IMR-90 (cell line): ENCODE measurements around the gene ZNF473. TPM values are rescaled to one million over a fixed set of nuclear protein-coding genes. Genes with fewer than 3 reads are reported as not detected.

Experiments
- ATAC-seq: fragments of 200-7000 bp; cut with Tn5 transposase; 2 replicates; pipeline ENCODE4 v1.9.1; 2020; ENCODE audit warnings: low read depth, mild to moderate bottlenecking, moderate library complexity
- BruUV-seq: library from RNA; stranded (reverse); fragments of 400-500 nt; replicated peaks from 2 replicates; lab custom pipeline; 2021; lab: Mats Ljungman, UMichigan
- CTCF ChIA-PET: fragments of 300-600 bp; formaldehyde crosslinking; extraction: SDS; loops from one replicate; lab custom pipeline; 2021; ENCODE audit warnings: antibody characterized with exemption; lab: Yijun Ruan, JAX
- POLR2A ChIA-PET: fragments of 300-600 bp; sonication (Branson Sonifier 250); formaldehyde crosslinking; loops from one replicate; lab custom pipeline; 2022; ENCODE audit warnings: antibody characterized with exemption; ENCODE audit not compliant: unreplicated experiment; lab: Charles Lee
- DNase-seq: peaks from one replicate; pipeline ENCODE4 v3.0.0; 2013
- H2AFZ ChIP-seq: replicated peaks from 2 replicates; pipeline ENCODE3; 2013; ENCODE audit warnings: low read length, mild to moderate bottlenecking; ENCODE audit not compliant: poor library complexity
- H2AK5ac ChIP-seq: 2 replicates; pipeline ENCODE4 v1.6.1; 2013; ENCODE audit warnings: low read depth, low read length, inconsistent platforms
- H2AK9ac ChIP-seq: replicated peaks from 2 replicates; pipeline ENCODE3; 2013; ENCODE audit warnings: mild to moderate bottlenecking, low read depth, low read length, moderate library complexity; ENCODE audit not compliant: poor library complexity
- H2BK120ac ChIP-seq: 2 replicates; pipeline ENCODE4 v1.6.1; 2013; ENCODE audit warnings: low read depth, low read length, inconsistent platforms
- H2BK15ac ChIP-seq: 3 replicates; pipeline ENCODE4 v1.6.1; 2013; ENCODE audit warnings: low read depth, low read length, inconsistent platforms
- H2BK20ac ChIP-seq: 2 replicates; pipeline ENCODE4 v1.6.1; 2013; ENCODE audit warnings: low read depth, mild to moderate bottlenecking, inconsistent platforms, low read length, moderate library complexity
- H2BK5ac ChIP-seq: 2 replicates; pipeline ENCODE4 v1.6.1; 2013; ENCODE audit warnings: mild to moderate bottlenecking, low read depth, low read length, inconsistent platforms; ENCODE audit not compliant: poor library complexity, severe bottlenecking
- H3K14ac ChIP-seq: replicated peaks from 2 replicates; pipeline ENCODE4 v1.6.1; 2013; ENCODE audit warnings: low read depth, low read length, inconsistent platforms
- H3K18ac ChIP-seq: 2 replicates; pipeline ENCODE4 v1.6.1; 2013; ENCODE audit warnings: low read depth, low read length, control low read depth
- H3K23ac ChIP-seq: 2 replicates; pipeline ENCODE4 v1.6.1; 2013; ENCODE audit warnings: low read depth, low read length, inconsistent platforms
- H3K27ac ChIP-seq: 2 replicates; pipeline ENCODE4 v1.5.1; 2013; ENCODE audit warnings: mild to moderate bottlenecking, control low read depth, low read length; ENCODE audit not compliant: insufficient read depth
- H3K27me3 ChIP-seq: 2 replicates; pipeline ENCODE4 v1.6.1; 2013; ENCODE audit warnings: low read length; ENCODE audit not compliant: control insufficient read depth, insufficient read depth
- H3K36me3 ChIP-seq: 2 replicates; pipeline ENCODE4 v1.6.1; 2013; ENCODE audit warnings: low read length, mixed read lengths; ENCODE audit not compliant: control insufficient read depth, insufficient read depth
- H3K4ac ChIP-seq: 2 replicates; pipeline ENCODE4 v1.6.1; 2013; ENCODE audit warnings: low read depth, low read length, inconsistent platforms
- H3K4me1 ChIP-seq: 2 replicates; pipeline ENCODE4 v1.6.1; 2013; ENCODE audit warnings: low read length, mixed read lengths; ENCODE audit not compliant: control insufficient read depth, insufficient read depth
- H3K4me2 ChIP-seq: 2 replicates; pipeline ENCODE4 v1.6.1; 2013; ENCODE audit warnings: low read depth, mild to moderate bottlenecking, control low read depth, low read length, moderate library complexity
- H3K4me3 ChIP-seq: 2 replicates; pipeline ENCODE4 v1.5.1; 2013; ENCODE audit warnings: low read depth, mild to moderate bottlenecking, control low read depth, low read length, moderate library complexity; ENCODE audit not compliant: insufficient read depth
- H3K56ac ChIP-seq: 2 replicates; pipeline ENCODE4 v1.6.1; 2013; ENCODE audit warnings: low read length, inconsistent platforms; ENCODE audit not compliant: insufficient read depth; ENCODE audit errors: extremely low read depth
- H3K79me1 ChIP-seq, 2 experiments: 2 replicates each; pipeline ENCODE4 v1.6.1; 2013; ENCODE audit warnings: low read length in 2 of 2, inconsistent platforms in 1 of 2, low read depth in 1 of 2
- H3K9ac ChIP-seq: 2 replicates; pipeline ENCODE4 v1.6.1; 2013; ENCODE audit warnings: low read depth, low read length, control low read depth
- H3K9me1 ChIP-seq: 2 replicates; pipeline ENCODE4 v1.6.1; 2013; ENCODE audit warnings: low read length, inconsistent platforms; ENCODE audit not compliant: insufficient read depth
- H3K9me3 ChIP-seq: 2 replicates; pipeline ENCODE4 v1.6.1; 2013; ENCODE audit warnings: low read length; ENCODE audit not compliant: control insufficient read depth, insufficient read depth
- H4K20me1 ChIP-seq: 2 replicates; pipeline ENCODE4 v1.6.1; 2013; ENCODE audit warnings: low read length, inconsistent platforms; ENCODE audit not compliant: insufficient read depth
- H4K5ac ChIP-seq: 2 replicates; pipeline ENCODE4 v1.6.1; 2013; ENCODE audit warnings: mild to moderate bottlenecking, low read depth, low read length, control low read depth
- H4K8ac ChIP-seq, 2 experiments: 2 replicates each; pipeline ENCODE4 v1.6.1; 2013; ENCODE audit warnings: low read depth in 2 of 2, low read length in 2 of 2, control low read depth in 1 of 2, inconsistent platforms in 1 of 2
- H4K91ac ChIP-seq: 2 replicates; pipeline ENCODE4 v1.6.1; 2013; ENCODE audit warnings: low read depth, low read length, inconsistent platforms; ENCODE audit not compliant: insufficient read depth
- BHLHE40 ChIP-seq: fragments of 150-350 bp; IDR thresholded peaks from 2 replicates; pipeline ENCODE4 v1.6.1; 2016; ENCODE audit warnings: mild to moderate bottlenecking, low read depth, low read length
- NFE2L2 ChIP-seq: fragments of 150-350 bp; IDR thresholded peaks from 2 replicates; pipeline ENCODE4 v1.6.1; 2016; ENCODE audit warnings: low read depth, mild to moderate bottlenecking, low read length
- RFX5 ChIP-seq: IDR thresholded peaks from 2 replicates; pipeline ENCODE4 v1.8.0; 2012; ENCODE audit warnings: low read depth, mild to moderate bottlenecking, low read length, moderate library complexity
- SMC3 ChIP-seq: fragments of 150-350 bp; IDR thresholded peaks from 2 replicates; pipeline ENCODE4 v1.6.1; 2016; ENCODE audit warnings: low read depth, mild to moderate bottlenecking, antibody characterized with exemption, low read length, moderate library complexity
- WGBS, 2 experiments: methylation state at CpG; one replicate each; pipeline versions ENCODE4 v1.1.5 to v1.1.7; 2013; ENCODE audit warnings: missing lambda C conversion rate in 2 of 2; ENCODE audit not compliant: insufficient read length in 1 of 2; ENCODE audit errors: extremely low coverage in 2 of 2; 5-methylcytosine and 5-hydroxymethylcytosine counted together
- dilution Hi-C: fragments of 300-500 bp; cut with HindIII; formaldehyde crosslinking; loops from one replicate; pipeline ENCODE4 v1.14.3; 2018; ENCODE audit warnings: low sequenced_read_pairs; ENCODE audit not compliant: unreplicated experiment
- in situ Hi-C: fragments of 300-500 bp; cut with MboI; formaldehyde crosslinking; loops from 3 replicates; pipeline ENCODE4 v1.14.3; 2019; ENCODE audit warnings: low sequenced_read_pairs, inconsistent platforms, mixed read lengths
- intact Hi-C: fragments of 100-400 bp; cut with micrococcal nuclease; formaldehyde crosslinking; loops from 2 replicates; pipeline ENCODE4 v1.10.0; 2022
- polyA plus RNA-seq, 3 experiments: library from polyadenylated mRNA; depleted of rRNA; stranded (reverse); fragments of >200 nt; gene quantifications; 2 replicates each; pipeline ENCODE4 v1.2.3, GENCODE V29; 2012; ENCODE audit warnings: low replicate concordance in 1 of 3
- total RNA-seq: library from RNA; depleted of rRNA; stranded (reverse); fragments of >200 nt; gene quantifications from 2 replicates; pipeline ENCODE4 v1.2.3, GENCODE V29; 2012
- TF ChIP-seq, protein P1 (sequence below): conservative IDR thresholded peaks from 2 replicates; pipeline ENCODE4 v1.5.1; 2012; ENCODE audit warnings: mild to moderate bottlenecking, low read depth, low read length, improper control_type of control experiment

Gene ZNF473
- total and polyA plus RNA-seq, 2 of the 4 experiments (the other 2 are of a cell fraction), result 4.5 to 13.3 TPM

DNA sequence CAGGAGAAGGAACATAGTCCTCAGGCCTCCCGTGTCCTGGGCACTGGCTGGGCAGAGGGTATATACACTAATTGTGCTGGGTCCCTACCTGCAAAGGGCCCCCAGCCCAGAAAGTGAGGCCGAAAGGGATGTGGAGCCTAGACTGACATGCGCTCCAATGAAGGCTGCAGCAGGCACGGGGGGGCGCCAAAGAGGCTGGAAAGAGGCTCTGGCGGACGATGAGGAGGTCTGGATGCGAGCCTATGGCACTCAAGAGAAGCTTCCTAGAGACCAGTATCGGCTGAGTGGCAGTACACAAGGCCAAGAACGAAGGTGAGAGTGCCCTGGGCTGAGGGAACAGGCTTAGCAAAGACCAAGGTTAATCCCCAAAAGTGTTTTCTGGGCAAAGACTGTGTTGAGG is 17.3 kb upstream of the ZNF473 start:
- H3K4me1 ChIP-seq, result peaks cover 10% of the 10 kb centered on the region
- no peak overlapping the region for H2AFZ ChIP-seq
- no peak overlapping the region for H3K56ac ChIP-seq
- no peak overlapping the region for H2BK20ac ChIP-seq
- H3K4ac ChIP-seq, result no peak overlapping the region
- H3K27me3 ChIP-seq, result no peaks in the 10 kb centered on the region
- H4K5ac ChIP-seq, result no peak overlapping the region
- H3K23ac ChIP-seq, result no peak overlapping the region
- H4K20me1 ChIP-seq, result peaks cover 7% of the 10 kb centered on the region
- H2BK120ac ChIP-seq, result no peak overlapping the region
- H4K91ac ChIP-seq, result no peak overlapping the region
- CTCF ChIA-PET, result no interaction called here
- H2BK15ac ChIP-seq, result no peak overlapping the region
- WGBS, 2 experiments, result 52% methylated on average over 5 of the region's 10 CpGs; no CpG with 5 or more reads in 1 of the 2 experiments
- TF ChIP-seq SMC3 (0 out of 2 replicates have a peak, but pooled peaks have one; percentile 7), RFX5 (no peak), BHLHE40 (no peak), NFE2L2 (no peak)
- TF ChIP-seq, protein P1, sequence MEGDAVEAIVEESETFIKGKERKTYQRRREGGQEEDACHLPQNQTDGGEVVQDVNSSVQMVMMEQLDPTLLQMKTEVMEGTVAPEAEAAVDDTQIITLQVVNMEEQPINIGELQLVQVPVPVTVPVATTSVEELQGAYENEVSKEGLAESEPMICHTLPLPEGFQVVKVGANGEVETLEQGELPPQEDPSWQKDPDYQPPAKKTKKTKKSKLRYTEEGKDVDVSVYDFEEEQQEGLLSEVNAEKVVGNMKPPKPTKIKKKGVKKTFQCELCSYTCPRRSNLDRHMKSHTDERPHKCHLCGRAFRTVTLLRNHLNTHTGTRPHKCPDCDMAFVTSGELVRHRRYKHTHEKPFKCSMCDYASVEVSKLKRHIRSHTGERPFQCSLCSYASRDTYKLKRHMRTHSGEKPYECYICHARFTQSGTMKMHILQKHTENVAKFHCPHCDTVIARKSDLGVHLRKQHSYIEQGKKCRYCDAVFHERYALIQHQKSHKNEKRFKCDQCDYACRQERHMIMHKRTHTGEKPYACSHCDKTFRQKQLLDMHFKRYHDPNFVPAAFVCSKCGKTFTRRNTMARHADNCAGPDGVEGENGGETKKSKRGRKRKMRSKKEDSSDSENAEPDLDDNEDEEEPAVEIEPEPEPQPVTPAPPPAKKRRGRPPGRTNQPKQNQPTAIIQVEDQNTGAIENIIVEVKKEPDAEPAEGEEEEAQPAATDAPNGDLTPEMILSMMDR, result 0 out of 2 replicates have a peak, but pooled peaks have one; percentile 14
- H3K4me2 ChIP-seq, result no peak overlapping the region
- no peak overlapping the region for H2AK9ac ChIP-seq
- no peak overlapping the region for H3K18ac ChIP-seq
- POLR2A ChIA-PET, result no interaction called here
- H3K36me3 ChIP-seq, result peaks cover 47% of the 10 kb centered on the region
- H3K79me1 ChIP-seq, result peaks cover 14 to 30% of the 10 kb centered on the region in 2 experiments
- dilution Hi-C loops (no loop called here), in situ Hi-C loops (no loop called here), intact Hi-C loops (no loop called here)
- ATAC-seq (no peak), DNase-seq (no peak)
- no peak overlapping the region for H4K8ac ChIP-seq
- H3K4me3 ChIP-seq, result no peak overlapping the region
- no peak overlapping the region for H3K27ac ChIP-seq
- H3K14ac ChIP-seq, result no peak overlapping the region
- no peaks in the 10 kb centered on the region for H3K9me3 ChIP-seq
- H2AK5ac ChIP-seq, result no peak overlapping the region
- BruUV-seq, result no TSS peak
- no peak overlapping the region for H2BK5ac ChIP-seq
- H3K9me1 ChIP-seq, result peaks cover 15% of the 10 kb centered on the region
- H3K9ac ChIP-seq, result no peak overlapping the region
